GM21367 (cell line): ENCODE results near the gene GPR158.

Source experiments
- ATAC-seq: cut with Tn5 transposase; IDR thresholded peaks from one replicate; pipeline ENCODE4 v1.9.1; 2021; ENCODE audit not compliant: unreplicated experiment

The GPR158 gene

GRCh38 chr10:25206693-25207414 is 32.1 kb downstream of the GPR158 start:
- no peak for ATAC-seq

GRCh38 chr10:25209618-25210017 is 34.8 kb downstream of the GPR158 start:
- no peak for ATAC-seq

GRCh38 chr10:25210265-25210664 is 35.5 kb downstream of the GPR158 start:
- ATAC-seq: no peak

GRCh38 chr10:25220156-25220555 is 45.4 kb downstream of the GPR158 start:
- no peak for ATAC-seq

- ATAC-seq: no peak
Observed at GRCh38 chr10:25222085-25222660, 47.4 kb downstream of the GPR158 start.

- no peak for ATAC-seq
Observed at GRCh38 chr10:25226775-25227682, 52.2 kb downstream of the GPR158 start.

- no peak for ATAC-seq
Observed at GRCh38 chr10:25231751-25232150, 57.0 kb downstream of the GPR158 start.

GRCh38 chr10:25232204-25232603 is 57.4 kb downstream of the GPR158 start:
- no peak for ATAC-seq

- ATAC-seq: no peak
Observed at GRCh38 chr10:25245165-25245564, 70.4 kb downstream of the GPR158 start.

- ATAC-seq: no peak
Observed at GRCh38 chr10:25257646-25258045, 82.8 kb downstream of the GPR158 start.

GRCh38 chr10:25261110-25261509 is 86.3 kb downstream of the GPR158 start:
- no peak for ATAC-seq

GRCh38 chr10:25261558-25261957 is 86.8 kb downstream of the GPR158 start:
- ATAC-seq: no peak

- ATAC-seq: no peak
Observed at GRCh38 chr10:25263931-25264330, 89.1 kb downstream of the GPR158 start.

GRCh38 chr10:25278180-25278579 is 103.4 kb downstream of the GPR158 start:
- no peak for ATAC-seq

- no peak for ATAC-seq
Observed at GRCh38 chr10:25280076-25280475, 105.3 kb downstream of the GPR158 start.

GRCh38 chr10:25280573-25280972 is 105.8 kb downstream of the GPR158 start:
- no peak for ATAC-seq

- ATAC-seq: no peak
Observed at GRCh38 chr10:25285809-25286208, 111.0 kb downstream of the GPR158 start.

- no peak for ATAC-seq
Observed at GRCh38 chr10:25288181-25288580, 113.4 kb downstream of the GPR158 start.

- ATAC-seq: no peak
Observed at GRCh38 chr10:25294032-25294926, 119.5 kb downstream of the GPR158 start.

GRCh38 chr10:25296324-25296723 is 121.5 kb downstream of the GPR158 start:
- ATAC-seq: no peak

- ATAC-seq: no peak
Observed at GRCh38 chr10:25297466-25297865, 122.7 kb downstream of the GPR158 start.
